Stimulated activated CD4-positive, alpha-beta T cell treated with anti-CD3 and anti-CD28 coated beads, Interleukin-4, amount 100 ng/mL, for 48 hours (primary cell): ENCODE results near the gene KNDC1.
"Not testable (repeated sequence)": the region's sequence is repeated elsewhere in the genome, so short reads cannot be mapped to it uniquely, and the experiment has no call there.

Source experiments
- DNase-seq, 2 donors: peaks; one replicate each; pipeline ENCODE4 v3.0.0-alpha.2; 2020; ENCODE audit warnings: low read depth in 2 of 2

Gene KNDC1

DNA sequence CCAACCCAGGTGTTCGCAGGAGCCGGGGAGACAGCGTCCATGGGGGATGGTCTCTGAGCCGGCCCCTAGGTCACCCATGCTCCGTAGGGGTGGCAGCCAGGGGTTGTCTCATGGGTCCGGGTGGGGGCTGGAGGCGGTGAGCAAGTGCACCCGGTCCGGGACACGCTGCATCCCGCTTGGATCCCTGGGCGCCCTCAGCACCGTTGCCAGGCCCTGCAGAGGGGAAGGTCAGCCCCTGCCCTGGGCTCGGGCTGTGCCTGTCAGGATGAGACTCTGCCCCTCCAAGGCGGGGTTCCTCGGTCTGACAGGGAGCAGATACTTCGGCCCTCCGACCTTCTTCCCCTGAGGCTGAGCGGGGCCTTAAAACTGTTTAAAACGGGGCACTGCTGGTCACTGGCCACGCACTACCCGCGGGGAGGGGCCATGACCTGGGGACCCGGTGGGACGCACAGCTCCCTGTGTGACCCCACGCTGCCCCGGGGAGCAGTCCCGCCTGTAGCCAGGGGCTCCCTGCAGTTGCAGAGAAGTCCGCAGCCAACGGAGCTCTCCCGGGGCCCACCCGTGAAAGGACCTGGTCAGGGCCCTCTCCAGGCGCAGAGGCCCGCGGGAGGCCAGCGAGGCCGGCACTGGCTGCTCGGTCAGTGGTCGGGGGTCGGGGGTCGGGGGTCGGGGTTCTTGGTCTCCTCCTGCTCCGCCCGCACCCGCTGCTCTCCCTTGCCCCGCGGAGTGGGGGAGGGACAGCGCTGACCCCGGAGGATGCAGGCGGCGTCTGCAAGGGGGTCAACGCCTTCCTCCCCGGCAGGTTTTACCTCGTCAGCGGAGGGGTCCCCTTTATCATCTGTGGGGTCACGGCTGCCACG is 33.4 kb upstream of the KNDC1 start:
- DNase-seq: no peak

DNA sequence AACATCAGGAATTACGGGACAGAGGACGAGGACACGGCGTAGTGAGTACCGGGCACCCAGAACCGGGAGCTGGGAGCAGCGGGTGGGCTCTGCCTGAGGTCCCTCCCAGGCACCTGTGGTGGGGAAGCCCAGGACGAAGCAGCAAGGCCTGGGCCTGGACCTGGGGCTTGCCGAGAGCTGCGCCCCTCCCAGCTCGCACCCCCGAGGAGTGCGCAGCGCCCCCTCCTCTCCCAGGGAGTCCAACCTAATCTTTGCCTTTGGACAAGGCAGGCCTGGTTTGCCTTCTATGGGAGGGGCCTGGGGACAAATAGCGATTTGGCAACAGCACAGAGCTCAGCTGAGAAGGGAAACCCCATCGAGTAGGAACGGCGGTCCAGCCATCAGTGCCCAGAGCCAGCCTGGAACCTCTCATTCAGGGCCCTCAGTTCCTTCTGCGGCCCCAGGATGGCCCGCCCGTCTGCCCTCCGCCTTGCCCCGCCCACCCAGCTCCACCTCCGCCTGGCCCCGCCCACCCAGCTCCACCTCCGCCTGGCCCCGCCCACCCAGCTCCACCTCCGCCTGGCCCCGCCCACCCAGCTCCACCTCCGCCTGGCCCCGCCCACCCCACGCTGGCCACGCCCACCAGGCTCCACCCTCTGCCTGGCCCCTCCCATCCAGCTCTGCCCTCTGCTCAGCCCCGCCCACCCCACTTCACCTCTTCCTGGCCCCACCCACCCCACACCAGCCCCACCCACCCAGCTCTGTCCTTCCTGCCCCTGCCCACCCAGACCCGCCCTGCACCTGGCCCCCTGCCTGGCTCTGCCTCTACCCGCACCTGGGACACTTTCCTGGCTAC is 32.5 kb upstream of the KNDC1 start:
- DNase-seq: peak; percentile 29 to 69

DNA sequence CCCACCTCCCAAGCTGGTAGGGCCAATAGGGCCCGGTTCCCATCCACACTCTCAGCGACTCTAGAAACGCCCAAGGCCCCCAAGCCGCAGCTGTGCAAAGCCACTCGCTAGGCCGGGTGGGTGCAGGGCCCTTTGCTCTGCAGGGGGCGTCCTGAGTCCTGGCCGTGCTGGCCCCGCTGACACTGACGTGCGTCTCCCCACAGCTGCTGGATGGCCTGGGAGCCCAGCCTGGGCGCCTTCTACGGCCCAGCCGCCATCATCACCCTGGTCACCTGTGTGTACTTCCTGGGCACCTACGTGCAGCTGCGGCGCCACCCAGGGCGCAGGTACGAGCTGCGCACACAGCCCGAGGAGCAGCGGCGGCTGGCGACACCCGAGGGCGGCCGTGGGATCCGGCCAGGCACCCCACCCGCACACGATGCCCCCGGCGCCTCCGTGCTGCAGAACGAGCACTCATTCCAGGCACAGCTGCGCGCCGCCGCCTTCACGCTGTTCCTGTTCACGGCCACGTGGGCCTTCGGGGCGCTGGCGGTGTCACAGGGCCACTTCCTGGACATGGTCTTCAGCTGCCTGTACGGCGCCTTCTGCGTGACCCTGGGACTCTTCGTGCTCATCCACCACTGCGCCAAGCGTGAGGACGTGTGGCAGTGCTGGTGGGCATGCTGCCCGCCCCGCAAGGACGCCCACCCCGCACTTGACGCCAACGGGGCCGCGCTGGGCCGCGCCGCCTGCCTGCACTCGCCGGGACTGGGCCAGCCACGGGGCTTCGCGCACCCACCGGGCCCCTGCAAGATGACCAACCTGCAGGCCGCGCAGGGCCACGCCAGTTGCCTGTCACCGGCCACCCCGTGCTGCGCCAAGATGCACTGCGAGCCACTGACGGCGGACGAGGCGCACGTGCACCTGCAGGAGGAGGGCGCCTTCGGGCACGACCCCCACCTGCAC is 31.6 kb upstream of the KNDC1 start:
- no peak for DNase-seq

DNA sequence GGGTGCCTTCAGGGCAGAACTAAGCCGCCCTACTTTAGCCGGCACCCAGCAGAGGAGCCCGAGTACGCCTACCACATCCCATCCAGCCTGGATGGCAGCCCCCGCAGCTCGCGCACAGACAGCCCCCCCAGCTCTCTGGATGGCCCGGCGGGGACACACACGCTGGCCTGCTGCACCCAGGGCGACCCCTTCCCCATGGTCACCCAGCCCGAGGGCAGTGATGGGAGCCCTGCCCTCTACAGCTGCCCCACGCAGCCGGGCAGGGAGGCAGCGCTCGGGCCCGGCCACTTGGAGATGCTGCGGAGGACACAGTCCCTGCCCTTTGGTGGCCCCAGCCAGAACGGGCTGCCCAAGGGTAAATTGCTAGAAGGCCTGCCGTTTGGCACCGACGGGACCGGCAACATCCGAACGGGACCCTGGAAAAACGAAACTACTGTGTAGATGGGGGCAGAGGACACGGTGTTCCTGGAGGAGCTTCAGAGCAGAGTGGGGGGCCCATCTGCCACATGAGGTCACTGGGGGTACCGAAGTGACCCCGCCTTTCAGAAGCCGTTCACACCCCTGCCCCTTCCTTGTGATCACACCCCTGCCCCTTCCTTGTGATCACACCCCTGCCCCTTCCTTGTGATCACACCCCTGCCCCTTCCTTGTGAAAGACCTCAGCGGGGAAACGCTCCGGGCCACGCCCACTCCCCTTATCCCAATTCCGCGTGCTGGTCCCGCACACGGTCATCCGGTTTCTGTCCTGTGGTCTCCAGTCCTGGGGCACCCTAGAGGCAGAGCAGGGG is 30.8 kb upstream of the KNDC1 start:
- DNase-seq: no peak

DNA sequence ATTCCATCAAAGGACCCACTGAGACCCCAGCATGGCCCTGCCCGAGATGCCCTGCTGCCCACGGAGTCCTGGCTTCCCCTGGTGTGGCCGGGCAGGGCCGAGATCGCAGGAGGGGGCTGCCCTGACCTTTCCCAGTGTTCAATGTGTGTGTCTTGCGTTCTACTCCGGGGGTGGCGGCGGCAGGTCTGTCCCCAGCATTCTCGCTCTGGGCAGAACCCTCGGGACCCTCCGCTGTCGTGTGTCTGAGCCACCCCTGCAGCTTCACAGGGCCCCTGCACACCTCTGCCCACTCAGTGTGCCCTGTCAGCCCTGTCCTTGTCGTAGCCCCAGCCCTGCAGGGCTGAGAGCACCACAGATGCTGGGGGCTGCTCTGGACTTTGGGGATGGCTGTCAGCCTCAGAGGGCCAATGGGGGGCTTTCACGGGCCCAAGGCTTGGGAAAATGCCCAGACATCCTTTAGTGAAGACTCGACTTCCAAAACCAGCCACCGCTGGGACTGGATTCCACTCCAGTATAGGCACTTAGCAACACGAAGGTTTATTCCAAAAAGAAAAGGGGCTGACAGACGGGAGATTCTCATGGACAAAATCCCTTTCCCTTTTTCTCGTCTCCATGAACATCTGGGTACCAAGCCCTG is 30.0 kb upstream of the KNDC1 start:
- no peak for DNase-seq

DNA sequence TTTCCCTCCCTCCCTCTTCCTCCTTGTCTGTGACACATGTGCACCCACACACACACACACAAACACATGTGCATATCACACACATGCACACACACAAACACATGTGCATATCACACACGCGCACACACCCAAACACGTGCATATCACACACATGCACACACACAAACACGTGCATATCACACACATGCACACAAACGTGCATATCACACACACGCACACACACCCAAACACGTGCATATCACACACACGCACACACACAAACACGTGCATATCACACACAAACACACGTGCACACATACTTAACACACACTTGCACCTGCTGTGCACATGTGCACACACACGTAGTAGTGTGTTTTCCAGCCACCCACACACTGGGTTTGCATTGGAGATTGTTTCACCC is 29.4 kb upstream of the KNDC1 start:
- DNase-seq: no peak

DNA sequence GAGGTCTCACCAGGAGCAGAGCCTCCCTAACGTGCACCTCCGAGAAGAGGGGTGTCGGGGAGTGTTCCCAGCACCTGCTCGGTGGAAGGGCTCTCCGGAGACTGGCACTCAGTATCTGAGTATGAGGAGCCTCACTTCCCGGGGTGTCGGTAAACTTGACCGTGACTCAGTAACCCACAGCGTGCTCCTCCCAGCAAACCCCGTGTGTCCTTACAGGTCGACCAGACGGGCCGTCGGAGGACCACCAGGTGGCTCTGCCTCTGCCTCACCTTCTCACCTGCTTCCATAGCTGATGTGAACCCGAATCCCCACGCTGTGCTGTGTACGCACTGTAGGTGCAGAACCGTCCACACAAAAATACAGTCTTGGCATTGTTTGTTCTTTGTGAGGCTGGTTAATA is 29.0 kb upstream of the KNDC1 start:
- DNase-seq: no peak

DNA sequence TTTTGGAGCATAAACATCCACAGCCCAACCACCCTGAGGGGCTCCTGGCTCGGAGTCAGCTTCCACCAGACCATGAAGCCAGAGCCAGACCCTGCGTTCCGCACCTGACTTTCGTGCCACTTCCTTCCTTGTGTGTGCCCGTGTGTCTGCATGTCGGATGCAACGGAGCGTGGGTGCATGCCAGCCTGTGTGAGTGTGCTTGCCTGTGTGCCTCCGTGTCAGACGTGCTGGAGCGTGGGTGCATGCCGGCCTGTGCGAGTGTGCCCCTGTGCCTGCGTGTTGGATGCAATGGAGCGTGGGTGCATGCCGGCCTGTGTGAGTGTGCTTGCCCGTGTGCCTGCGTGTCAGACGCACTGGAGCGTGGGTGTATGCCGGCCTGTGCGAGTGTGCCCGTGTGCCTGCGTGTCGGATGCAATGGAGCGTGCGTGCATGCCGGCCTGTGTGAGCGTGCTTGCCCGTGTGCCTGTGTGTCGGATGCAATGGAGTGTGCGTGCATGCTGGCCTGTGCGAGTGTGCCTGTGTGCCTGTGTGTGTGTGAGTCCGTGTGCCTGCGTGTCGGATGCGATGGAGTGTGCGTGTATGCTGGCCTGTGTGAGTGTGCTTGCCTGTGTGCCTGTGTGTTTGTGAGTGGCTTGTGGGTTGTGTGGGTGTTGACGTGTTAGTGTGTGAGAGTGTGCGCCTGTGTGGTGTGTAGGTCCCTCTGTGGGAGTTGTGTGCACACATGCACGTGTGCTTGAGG is 28.1 kb upstream of the KNDC1 start:
- DNase-seq: no peak

DNA sequence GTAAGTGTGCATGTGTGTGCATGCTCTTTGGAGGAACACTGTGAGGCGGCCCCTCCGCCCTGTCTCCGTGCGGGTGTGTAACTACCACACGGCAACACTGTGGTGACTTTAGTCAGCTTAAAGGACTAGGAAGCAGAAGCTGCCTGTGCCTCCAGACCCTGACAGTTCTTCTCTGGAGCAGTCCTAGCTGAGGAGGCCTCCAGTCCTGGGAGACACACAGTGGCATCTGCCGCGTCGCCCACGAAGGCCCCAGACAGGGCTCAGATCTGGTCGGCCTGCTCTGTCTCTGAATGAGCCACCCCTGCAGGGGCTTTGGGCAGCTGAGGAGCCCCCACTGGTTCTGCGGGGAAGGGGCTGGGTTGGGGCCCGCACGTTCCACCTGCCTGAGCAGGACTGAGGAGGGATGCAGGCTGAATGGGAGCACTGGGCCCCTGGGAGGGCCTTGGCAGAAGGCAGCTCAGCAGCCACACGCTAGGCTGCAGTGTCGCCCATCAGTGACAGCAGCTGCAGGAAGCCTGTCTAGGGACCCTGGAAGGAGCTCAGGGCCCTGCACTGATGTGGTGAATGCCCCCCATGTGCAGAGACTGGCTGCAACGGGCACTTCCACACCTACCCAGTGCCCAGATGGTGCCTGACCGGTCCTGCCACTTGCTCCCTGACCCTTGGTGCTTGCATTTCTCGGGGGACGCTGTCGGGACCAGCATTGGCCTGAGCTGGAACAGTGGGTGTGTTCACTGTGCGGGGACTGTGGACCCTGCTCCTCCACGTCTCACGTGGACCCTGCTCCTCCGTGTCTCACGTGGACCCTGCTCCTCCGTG is 27.3 kb upstream of the KNDC1 start:
- DNase-seq: no peak

DNA sequence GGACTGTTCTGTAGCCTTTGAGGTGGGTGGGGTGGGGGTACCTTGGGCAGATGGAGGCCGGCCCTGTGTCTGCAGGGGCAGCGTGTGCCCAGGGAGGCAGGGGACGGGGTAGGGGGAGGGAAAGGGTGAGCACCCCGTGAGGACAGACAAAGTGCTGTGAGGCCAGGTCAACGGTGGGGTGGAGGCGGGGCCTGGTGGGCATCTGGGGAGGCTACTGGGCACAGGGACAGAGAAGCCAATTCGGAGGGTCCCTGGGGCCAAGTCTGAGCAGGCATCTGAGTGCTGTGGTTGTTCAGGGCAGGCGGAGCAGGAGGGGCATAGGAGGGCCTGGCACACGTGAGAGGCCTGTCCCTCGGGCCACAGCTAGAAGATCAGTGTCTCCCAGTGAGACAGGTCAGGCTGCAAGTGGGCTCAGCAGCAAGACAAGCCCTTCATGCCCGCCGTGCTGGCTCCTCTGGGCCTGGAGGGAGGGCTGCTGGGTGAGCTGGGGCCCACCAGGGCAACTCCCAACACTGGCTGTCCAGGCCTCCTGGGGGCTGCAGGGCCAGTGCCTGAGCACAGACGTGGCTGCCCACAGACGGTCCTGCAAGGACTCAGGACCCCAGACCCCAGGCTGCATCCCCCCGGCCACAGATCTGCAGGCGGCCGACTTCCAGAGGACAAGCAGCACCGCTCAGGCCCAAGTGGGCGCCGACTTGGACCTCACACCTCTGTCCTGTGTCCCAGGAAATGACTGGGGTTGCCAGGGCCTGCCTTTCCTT is 26.4 kb upstream of the KNDC1 start:
- no peak for DNase-seq

DNA sequence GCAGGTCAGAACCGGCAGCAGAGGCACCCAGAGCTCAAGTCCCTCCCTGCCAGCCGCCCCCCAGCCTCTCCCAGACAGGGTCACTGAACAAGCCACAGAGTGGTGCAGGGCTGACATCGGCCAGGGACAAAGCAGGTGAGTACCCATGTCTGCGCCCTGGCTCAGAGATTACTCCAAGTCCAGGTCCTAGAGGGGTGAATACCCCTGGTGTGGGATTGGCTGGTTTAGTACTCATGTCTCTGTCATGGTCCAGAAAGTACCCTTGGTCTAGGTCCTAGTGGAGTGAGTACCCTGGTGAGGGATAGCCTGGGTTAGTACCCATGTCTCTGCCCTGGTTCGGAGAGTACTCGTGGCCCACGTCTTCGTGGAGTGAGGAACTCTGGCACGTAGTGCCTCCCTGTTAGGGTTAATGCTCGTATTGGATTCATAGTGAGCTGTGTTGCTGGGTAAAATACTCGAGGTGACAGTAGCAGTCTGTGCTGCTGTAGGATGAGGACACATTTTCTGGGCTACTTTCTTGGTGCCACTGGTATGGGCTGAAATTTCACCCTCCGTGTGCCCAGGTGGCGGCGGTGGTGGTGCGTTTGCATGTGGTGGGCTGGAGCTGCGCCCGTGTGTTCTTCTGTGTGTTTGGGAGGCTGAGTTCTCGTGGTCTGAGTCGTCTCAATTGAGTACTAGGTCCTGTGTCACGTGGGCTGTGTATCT is 25.5 kb upstream of the KNDC1 start:
- no peak for DNase-seq

DNA sequence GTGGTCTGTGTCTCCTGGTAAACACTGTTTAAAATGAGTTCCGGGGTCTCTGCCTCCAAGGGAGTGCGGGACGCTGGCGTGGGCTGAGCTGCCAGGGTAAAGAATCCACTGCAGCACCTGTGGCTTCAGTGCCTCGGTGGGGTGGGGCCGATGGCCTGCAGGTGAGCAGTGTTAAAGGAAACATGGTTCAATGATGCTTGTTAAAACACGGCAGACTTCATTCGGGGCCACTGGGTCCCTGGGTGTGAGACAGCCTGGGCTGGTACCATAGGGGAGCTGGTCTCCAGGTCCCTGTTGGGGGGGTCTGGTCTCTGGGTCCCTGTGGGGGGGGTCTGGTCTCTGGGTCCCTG is 24.9 kb upstream of the KNDC1 start:
- DNase-seq: no peak

DNA sequence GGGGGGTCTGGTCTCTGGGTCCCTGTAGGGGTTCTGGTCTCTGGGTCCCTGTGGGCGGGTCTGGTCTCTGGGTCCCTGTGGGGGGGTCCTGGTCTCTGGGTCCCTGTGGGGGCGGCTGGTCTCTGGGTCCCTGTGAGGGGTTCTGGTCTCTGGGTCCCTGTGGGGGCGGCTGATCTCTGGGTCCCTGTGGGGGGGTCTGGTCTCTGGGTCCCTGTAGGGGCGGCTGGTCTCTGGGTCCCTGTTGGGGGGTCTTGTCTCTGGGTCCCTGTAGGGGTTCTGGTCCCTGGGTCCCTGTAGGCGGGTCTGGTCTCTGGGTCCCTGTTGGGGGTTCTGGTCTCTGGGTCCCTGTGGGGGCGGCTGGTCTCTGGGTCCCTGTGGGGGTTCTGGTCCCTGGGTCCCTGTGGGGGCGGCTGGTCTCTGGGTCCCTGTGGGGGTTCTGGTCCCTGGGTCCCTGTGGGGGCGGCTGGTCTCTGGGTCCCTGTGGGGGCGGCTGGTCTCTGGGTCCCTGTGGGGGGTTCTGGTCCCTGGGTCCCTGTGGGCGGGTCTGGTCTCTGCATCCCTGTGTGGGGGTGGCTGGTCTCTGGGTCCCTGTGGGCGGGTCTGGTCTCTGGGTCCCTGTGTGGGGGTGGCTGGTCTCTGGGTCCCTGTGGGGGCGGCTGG is 22.4 kb upstream of the KNDC1 start:
- not testable (repeated sequence) for DNase-seq

DNA sequence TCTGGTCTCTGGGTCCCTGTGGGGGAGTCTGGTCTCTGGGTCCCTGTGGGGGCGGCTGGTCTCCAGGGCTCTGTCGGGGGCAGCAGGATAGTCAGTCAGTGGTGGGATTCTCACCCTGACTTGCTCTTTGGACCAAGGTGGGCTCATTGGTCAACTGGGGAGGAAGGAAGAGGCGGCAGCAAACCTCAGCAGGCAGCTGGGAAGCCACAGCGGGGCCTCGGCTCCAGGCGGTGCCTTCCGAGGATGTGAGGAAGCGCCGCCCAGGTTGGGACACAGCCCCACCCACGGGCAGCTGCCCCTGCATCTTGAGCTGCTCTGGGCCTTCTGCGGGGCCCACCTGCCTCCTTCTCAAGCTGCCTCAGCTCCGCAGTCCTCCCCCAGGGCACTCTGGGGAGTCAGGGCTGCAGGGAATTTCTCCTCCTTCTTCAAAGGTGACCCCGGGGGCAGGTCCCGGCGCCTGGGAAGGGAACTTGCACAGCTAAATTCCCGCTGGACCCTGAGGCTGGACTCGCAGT is 20.4 kb upstream of the KNDC1 start:
- no peak for DNase-seq

DNA sequence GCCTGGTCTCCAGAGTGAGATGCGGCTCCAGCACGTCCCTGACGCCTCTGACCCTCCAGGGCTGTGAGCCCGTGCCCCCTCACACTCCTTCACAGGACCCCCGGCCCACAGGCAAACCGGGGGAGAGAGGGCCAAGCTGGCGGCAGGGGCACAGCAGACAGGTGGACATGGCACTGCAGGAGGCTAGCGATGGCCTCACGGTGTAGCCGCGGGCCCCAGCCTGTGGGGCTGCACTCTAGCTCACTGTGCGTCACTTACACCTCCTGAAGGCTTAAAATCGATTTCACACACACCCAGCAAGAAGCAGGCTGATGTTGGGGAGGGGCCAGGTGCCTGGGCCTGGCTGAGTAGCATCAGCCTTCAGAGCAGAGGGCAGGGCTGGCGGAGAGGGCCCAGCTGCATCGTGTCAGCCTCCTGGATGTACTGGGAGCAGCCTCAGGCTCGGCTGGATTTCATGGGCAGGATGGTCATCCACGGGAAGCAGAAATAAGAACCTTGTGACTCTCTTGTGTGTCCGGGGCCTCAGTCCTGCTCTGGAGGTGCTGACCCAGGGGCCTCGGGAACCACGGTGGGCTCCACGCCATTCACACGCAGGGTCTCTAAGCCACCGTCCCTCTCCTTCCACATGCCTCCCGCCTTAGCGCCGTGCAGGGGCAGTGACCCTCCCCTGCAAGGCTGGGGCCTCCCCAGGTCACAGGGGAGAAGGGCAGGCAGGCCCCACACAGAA is 19.4 kb upstream of the KNDC1 start:
- DNase-seq: no peak
